ENCODE results near the gene RAB5B. TPM values are rescaled to one million over a fixed set of nuclear protein-coding genes. Genes with fewer than 3 reads are reported as not detected.

RAB5B gene
- total RNA-seq, 1 experiment from 2014 or later = 44.5 TPM

GRCh38 chr12:55973599-55974307 lies at the start of gene RAB5B (continued):
- TF ChIP-seq SIN3A (IDR thresholded peaks at IDR 0.05; ENCODE audit: low read depth) (no peak; the same call in 1 of the 2 replicates), POLR2AphosphoS5 (IDR thresholded peaks at IDR 0.05; ENCODE audit: low read depth, low read length) (peak; percentile 80), MAX (IDR thresholded peaks at IDR 0.05) (no peak), SRF (IDR thresholded peaks at IDR 0.05; ENCODE audit: low read depth) (no peak), TCF7L2 (IDR thresholded peaks at IDR 0.05; ENCODE audit: borderline replicate concordance, extremely low read depth, insufficient read depth, insufficient read length) (peak; percentile 34), EGR1 (IDR thresholded peaks at IDR 0.05; ENCODE audit: low read depth) (no peak; the same call in 1 of the 2 replicates), POLR2A (IDR thresholded peaks at IDR 0.05; ENCODE audit: borderline replicate concordance, extremely low read depth, insufficient read depth, insufficient read length) (peak; percentile 61)

DNA sequence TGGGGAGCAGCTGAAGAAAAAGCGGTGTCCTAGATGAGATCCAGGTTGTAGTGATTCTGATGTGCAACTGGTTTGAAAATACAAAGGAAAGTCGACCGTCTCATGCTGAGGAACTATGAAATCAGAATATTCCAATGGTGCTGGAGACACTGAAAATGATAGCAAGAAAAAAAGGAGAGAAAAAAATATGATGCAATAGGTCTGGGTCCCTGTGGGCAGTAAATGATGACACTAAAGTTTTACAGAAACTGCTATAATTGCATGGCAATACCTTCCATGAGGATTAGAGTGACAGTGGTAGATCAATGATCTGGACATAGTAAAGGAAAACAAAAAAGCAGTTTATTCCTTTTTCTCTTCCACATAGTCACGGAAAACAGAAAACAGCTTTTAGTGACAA lies 48.5 kb upstream of the RAB5B start:
- ChIA-PET CTCF (interaction anchor here (1.0 kb wide), 2 partner anchors 30 to 187 kb away, joined by 3 read pairs; no protein-coding TSS in a partner anchor), RAD21 (ENCODE audit: low non-redundant PET in 1 of 2, low total read pairs in 2 of 2, uncharacterized antibody in 2 of 2, unreplicated experiment in 2 of 2) (no interaction called here), POLR2A (interaction anchor here (1.4 kb wide), 1 partner anchor 94 kb away, joined by 4 read pairs; no protein-coding TSS in a partner anchor)
- no peak overlapping the region for H2AFZ ChIP-seq (ENCODE audit: low read depth, low read length, poor library complexity, severe bottlenecking)
- intact Hi-C loops (cut with micrococcal nuclease) = no loop called here
- no peaks in the 10 kb centered on the region for H3K27me3 ChIP-seq (ENCODE audit: insufficient read depth, low read length)
- no peak for ATAC-seq
- peaks cover 20 to 47% of the 10 kb centered on the region in 2 experiments for H3K4me1 ChIP-seq (ENCODE audit: control insufficient read depth in 1 of 2, insufficient read depth in 2 of 2, low read length in 2 of 2)
- H3K27ac ChIP-seq (ENCODE audit: low read depth, low read length) = peak overlapping the region; percentile 97; the same call in 1 of the 2 replicates
- H3K9me2 ChIP-seq (ENCODE audit: insufficient read depth) = no peaks in the 10 kb centered on the region
- H3K36me3 ChIP-seq (ENCODE audit: control insufficient read depth in 1 of 2, insufficient read depth in 2 of 2, low read length in 2 of 2) = 0 out of 4 replicates have a peak, but pooled peaks cover 0 to 2% of the 10 kb centered on the region in 2 experiments
- H3K4me3 ChIP-seq (replicated peaks in 1 of 2; ENCODE audit: low read depth in 1 of 2, low read length in 2 of 2) = peak overlapping the region; percentile 80 to 99; a peak in 3 of 4 replicates
- no peak for TF ChIP-seq MAX (IDR thresholded peaks at IDR 0.05)
- no peak for TF ChIP-seq RAD21 (IDR thresholded peaks at IDR 0.05; ENCODE audit: low read depth)
- TF ChIP-seq ZFX (IDR thresholded peaks at IDR 0.05) = no peak
- no peak for TF ChIP-seq ELF1 (IDR thresholded peaks at IDR 0.05; ENCODE audit: borderline replicate concordance, low read depth)
- TF ChIP-seq CEBPB (IDR thresholded peaks at IDR 0.05; ENCODE audit: low read depth) = no peak
- TF ChIP-seq SP1 (IDR thresholded peaks at IDR 0.05; ENCODE audit: low read depth) = no peak
- no peak for TF ChIP-seq POLR2AphosphoS5 (IDR thresholded peaks at IDR 0.05; ENCODE audit: low read depth, low read length)
- no peak for TF ChIP-seq SIN3A (IDR thresholded peaks at IDR 0.05; ENCODE audit: low read depth)
- no peak for TF ChIP-seq EZH2phosphoT487 (IDR thresholded peaks at IDR 0.05; ENCODE audit: borderline replicate concordance)
- TF ChIP-seq YY1 (IDR thresholded peaks at IDR 0.05; ENCODE audit: extremely low read depth, insufficient replicate concordance, low read depth, low read length) = no peak
- no peak for TF ChIP-seq EZH2 (IDR thresholded peaks at IDR 0.05)
- no peak for TF ChIP-seq FOSL1 (IDR thresholded peaks at IDR 0.05; ENCODE audit: low read depth)
- TF ChIP-seq TCF7L2 (IDR thresholded peaks at IDR 0.05; ENCODE audit: borderline replicate concordance, extremely low read depth, insufficient read depth, insufficient read length) = no peak
- TF ChIP-seq, protein P1, sequence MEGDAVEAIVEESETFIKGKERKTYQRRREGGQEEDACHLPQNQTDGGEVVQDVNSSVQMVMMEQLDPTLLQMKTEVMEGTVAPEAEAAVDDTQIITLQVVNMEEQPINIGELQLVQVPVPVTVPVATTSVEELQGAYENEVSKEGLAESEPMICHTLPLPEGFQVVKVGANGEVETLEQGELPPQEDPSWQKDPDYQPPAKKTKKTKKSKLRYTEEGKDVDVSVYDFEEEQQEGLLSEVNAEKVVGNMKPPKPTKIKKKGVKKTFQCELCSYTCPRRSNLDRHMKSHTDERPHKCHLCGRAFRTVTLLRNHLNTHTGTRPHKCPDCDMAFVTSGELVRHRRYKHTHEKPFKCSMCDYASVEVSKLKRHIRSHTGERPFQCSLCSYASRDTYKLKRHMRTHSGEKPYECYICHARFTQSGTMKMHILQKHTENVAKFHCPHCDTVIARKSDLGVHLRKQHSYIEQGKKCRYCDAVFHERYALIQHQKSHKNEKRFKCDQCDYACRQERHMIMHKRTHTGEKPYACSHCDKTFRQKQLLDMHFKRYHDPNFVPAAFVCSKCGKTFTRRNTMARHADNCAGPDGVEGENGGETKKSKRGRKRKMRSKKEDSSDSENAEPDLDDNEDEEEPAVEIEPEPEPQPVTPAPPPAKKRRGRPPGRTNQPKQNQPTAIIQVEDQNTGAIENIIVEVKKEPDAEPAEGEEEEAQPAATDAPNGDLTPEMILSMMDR (IDR thresholded peaks at IDR 0.05 in 2 of 3, conservative IDR thresholded peaks at IDR 0.05 in 1 of 3; ENCODE audit: borderline replicate concordance in 1 of 3, insufficient read depth in 1 of 3, low read depth in 2 of 3, low read length in 2 of 3) = no peak
- no peak for TF ChIP-seq CBX3 (IDR thresholded peaks at IDR 0.05; ENCODE audit: low read depth)
- no peak for TF ChIP-seq REST (IDR thresholded peaks at IDR 0.05; ENCODE audit: low read depth)
- no peak for TF ChIP-seq SRF (IDR thresholded peaks at IDR 0.05; ENCODE audit: low read depth)
- no TSS peak for BruUV-seq (replicated peaks)
- no peaks in the 10 kb centered on the region for H3K9me3 ChIP-seq (ENCODE audit: control insufficient read depth in 1 of 2, insufficient read depth in 1 of 2, low read depth in 1 of 2, low read length in 2 of 2)
- peak overlapping the region; percentile 89 for H3K4me2 ChIP-seq (ENCODE audit: low read length)
- no peaks in the 10 kb centered on the region for H4K20me1 ChIP-seq (ENCODE audit: insufficient read depth)
- no peak for DNase-seq (ENCODE audit: low read depth, low spot score)
- peak overlapping the region; percentile 86; the same call in 1 of the 2 replicates for H3K9ac ChIP-seq (ENCODE audit: low read length)
- peaks cover 68% of the 10 kb centered on the region for H3K79me2 ChIP-seq (ENCODE audit: insufficient read depth, low read length)
